Dedifferentiated amniotic fluid mesenchymal stem cell (primary cell): Measurements from ENCODE around the gene TDP2.
"Not testable (repeated sequence)": the region's sequence is repeated elsewhere in the genome, so short reads cannot be mapped to it uniquely, and the experiment has no call there.

Source experiments
- DNase-seq: peaks from one replicate; pipeline ENCODE4 v3.0.0-alpha.2; 2016; ENCODE audit errors: extremely low spot score

The TDP2 gene, protein sequence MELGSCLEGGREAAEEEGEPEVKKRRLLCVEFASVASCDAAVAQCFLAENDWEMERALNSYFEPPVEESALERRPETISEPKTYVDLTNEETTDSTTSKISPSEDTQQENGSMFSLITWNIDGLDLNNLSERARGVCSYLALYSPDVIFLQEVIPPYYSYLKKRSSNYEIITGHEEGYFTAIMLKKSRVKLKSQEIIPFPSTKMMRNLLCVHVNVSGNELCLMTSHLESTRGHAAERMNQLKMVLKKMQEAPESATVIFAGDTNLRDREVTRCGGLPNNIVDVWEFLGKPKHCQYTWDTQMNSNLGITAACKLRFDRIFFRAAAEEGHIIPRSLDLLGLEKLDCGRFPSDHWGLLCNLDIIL

DNA sequence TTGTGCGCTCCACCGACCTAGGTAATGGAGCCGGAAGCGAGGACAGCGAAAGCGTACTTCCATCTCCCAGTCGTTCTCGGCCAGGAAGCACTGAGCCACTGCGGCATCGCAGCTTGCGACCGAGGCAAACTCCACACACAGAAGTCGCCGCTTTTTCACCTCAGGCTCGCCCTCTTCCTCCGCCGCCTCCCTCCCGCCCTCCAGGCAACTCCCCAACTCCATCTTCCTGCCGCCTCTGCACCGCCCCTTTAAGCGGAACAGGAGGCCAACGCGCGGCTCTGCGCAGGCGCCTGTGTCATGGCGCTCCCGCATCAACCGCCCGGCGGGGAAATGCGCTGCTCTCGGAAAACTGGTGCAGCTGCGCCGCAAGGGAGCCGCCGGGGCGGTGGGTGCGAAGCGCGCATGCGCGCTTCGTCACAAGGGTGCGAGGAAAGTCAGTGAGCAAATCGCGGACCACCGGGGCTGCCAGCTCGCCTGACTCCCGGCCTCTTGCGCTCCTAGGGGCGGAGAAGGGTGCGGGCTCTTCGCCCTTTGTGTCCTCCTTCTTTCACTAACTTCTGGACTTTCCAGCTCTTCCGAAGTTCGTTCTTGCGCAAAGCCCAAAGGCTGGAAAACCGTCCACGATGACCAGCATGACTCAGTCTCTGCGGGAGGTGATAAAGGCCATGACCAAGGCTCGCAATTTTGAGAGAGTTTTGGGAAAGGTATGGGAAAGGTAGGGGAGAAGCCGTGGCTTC is at the start of gene TDP2, which contains the start of gene ACOT13:
Gene TDP2, minus strand, starts transcription at position 259 of the 737 bp plus-strand sequence. Its CDS starts 37 bp downstream, at position 222.
Gene ACOT13, plus strand, starts transcription at position 437 of the 737 bp plus-strand sequence. Its CDS starts 187 bp downstream, at position 624.
- peak; percentile 92 for DNase-seq

DNA sequence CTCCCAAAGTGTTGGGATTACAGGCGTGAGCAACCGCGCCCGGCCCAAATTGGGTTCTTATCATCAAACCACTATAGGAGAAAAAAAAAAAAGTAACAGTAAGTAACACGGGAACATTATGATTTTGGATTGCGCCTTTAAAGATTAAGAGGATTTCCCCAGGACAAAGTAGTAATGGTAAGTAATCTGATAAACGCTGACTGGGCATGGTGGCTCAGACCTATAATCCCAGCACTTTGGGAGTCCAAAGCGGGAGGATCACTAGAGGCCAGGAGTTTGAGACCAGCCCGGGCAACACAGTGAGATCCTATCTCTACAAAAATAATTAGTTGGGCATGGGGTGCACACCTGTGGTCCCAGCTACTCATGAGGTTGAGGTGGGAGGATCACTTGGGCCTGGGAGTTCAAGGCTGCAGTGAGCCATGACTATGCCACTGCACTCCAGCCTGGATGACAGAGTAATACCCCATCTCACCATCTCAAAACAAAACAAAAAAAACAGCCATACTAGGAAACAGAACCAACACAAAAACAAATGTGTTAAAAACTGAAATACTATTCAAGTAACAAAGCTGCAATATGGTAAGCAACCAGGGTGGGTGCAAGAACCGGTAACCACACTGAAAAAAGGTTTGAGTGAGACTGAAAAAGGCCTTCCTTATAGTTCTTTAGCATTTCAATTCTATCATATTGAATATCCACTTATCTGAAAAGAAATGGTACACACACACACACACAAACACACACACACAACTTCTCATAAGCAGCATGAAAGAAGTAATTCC is 44.0 kb upstream of the TDP2 start:
- DNase-seq, result no peak

DNA sequence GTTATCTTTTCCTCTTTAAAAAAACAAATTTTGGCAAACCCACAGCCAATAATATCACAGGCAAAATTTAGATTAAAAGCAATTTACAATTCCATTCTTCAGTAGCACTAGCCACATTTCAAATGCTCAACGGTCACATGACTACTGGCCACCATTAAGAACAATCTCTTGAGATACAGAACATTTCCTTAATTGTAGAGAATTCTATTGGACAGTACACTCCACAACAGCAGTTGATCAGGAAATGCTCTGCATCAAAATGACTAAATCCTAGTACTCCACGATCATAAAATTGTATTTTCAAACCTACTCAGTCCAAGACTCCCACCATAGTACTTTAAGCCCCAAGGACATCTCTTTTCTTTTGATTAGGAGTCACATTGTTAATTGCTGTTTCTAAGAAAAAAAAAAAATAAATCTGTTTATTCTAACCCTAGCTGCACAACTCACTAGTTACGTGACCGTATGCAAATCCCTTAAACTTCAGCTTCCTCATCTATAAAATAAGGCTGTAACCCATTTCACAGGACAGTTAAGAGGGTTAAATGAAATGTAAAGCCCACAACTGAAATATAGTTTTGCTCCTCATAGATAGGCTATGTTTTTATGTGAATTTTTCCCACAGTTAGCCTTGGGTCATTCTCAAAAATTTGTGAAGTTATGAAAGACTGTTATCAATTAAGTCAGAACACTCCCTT is 42.5 kb upstream of the TDP2 start:
- no peak for DNase-seq

DNA sequence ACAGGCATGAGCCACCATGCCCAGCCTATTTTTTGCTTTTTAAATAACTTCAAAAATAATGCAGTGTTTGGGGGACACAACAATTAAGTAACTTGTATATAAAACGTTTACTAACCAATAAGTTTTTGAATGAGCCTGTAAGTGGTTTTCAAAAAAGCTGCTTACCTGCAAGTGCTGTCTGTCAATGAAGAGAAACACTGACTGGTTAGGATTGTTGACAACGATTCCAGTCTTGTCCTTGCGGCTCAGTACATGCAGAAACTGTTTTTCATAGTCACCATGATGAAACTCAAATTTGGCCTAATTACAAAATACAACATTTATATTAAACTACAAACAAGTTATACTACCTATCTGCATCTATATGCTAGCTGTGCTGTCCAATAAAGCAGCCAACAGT is 41.9 kb upstream of the TDP2 start:
- no peak for DNase-seq

DNA sequence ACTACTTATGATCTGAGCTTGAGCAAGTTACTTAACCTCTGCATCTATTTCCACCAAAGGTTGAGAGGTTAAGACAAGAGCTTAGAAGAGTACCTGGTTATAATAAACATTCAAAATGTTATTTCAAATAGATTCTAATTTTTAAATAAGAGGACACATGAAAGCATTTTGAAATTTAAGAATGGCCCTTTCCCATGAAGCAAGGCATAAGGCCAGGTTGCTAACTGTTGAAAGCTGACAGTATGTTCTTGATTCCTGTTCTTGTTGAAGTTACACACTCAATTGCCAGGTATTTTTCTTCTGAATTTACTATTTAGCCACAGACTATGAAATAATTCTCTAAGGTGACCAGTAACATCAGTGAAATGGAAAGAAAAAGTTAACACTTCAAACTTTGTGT is 37.8 kb upstream of the TDP2 start:
- no peak for DNase-seq

DNA sequence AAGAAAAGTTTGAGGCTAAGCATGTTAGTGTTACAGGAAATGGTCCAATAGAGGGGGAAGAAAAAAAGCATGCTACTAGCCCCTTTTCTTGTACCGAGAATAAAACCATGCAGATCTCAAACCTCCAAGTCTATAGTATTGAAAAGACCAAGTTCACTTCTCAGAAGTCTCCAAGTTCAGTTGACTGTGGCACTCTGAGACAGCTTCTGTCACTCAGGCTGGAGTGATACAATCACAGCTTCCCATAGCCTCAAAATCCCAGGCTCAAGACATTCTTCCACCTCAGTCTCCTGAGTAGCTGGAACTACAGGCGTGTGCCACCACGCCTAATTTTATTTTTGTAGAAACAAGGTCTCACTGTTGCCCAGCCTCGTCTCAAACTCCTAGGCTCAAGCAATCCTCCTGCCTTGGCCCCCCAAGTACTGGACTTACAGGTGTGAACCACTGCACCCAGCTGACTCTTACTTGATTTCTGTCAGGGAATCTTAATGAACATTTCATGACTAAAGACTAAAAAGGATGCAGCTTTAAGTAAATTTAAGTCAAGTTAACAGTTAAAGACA is 36.1 kb upstream of the TDP2 start:
- no peak for DNase-seq

DNA sequence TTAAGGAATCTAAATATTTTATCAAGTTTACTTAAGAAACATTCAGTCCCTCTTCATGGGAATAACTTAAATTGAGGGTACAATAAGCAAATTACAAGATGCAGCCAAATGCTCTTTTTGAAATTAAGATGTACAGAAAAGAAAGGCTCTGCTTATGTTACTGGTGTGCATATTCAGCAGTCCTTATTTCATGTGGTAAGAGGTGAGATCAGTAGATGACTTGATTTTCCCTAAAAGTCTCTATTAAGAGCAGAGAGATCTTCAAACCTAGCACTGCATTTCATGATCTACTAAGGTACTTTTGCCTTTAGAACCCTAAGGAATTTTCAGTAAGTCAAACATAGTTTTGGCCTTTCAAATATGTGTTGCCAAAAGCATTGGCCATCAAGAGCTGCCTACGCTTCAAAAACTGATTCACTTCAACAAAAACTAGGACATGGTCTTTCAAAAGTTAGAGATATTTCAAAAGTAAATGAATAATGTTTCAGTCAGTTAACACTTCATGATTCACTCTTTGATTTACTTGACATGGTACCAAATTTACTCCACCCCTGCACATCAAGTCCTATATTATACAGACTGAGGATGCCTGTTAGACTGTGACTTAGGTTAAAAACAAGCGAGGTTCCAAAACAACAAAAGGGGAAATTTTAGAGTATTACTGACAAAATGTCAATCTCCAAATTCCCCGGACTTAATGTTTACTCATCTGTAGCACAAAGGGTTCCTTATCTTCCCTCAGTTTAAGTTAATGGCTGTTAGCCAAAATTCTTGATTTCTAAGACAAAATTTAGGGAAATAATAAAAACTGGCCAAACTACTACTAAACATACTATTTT is 33.0 kb upstream of the TDP2 start:
- no peak for DNase-seq

DNA sequence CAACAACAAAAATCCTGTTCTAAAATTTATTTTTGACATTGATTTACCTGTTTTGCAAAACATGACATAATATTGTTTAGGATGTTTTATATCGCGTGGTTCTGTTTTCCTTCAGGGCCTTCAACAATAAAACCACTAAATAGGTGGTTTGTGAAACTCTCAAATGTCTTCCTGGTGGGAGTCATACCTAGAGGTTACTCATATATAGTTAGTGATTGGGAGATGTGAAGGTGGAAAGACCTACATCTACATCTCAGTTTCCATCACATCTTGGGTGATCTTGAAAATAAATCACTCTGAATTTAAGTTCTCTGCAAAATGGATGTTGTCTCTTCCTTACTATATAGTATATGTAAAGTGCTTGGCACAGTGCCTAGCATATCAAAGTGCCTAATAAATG is 29.4 kb upstream of the TDP2 start:
- no peak for DNase-seq

DNA sequence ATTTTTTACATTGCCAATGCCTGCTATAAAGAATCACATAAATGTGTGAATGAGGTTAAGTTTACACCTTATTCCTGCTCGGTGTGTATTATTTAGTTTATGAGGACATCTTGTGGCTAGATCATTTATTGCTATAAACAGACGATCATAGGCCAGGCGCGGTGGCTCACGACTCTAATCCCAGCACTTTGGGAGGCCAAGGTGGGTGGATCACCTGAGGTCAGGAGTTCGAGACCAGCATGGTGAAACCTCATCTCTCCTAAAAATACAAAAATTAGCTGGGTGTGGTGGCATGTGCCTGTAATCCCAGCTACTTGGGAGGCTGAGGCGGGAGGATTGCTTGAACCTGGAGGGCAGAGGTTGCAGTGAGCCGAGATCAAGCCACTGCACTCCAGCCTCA is 28.9 kb upstream of the TDP2 start:
- DNase-seq, result not testable (repeated sequence)

DNA sequence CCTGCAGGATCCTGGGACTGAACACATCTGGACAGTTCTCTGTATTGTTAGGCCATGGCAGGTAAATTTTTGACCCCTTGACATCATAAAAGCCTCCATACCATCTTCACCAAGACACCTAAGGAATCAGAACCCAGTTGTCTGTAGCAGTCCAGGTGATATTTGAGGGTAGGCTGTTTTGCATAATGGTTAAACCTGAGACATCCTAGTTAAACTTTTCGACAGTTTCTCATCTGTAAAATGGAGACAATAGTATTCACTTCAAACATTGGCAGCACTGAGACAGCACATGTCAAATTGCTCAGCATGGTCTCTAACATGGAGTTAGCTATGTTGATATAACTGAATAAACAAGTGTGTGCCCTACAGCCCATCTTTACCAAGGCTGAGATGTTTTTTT is 27.5 kb upstream of the TDP2 start:
- DNase-seq, result no peak

DNA sequence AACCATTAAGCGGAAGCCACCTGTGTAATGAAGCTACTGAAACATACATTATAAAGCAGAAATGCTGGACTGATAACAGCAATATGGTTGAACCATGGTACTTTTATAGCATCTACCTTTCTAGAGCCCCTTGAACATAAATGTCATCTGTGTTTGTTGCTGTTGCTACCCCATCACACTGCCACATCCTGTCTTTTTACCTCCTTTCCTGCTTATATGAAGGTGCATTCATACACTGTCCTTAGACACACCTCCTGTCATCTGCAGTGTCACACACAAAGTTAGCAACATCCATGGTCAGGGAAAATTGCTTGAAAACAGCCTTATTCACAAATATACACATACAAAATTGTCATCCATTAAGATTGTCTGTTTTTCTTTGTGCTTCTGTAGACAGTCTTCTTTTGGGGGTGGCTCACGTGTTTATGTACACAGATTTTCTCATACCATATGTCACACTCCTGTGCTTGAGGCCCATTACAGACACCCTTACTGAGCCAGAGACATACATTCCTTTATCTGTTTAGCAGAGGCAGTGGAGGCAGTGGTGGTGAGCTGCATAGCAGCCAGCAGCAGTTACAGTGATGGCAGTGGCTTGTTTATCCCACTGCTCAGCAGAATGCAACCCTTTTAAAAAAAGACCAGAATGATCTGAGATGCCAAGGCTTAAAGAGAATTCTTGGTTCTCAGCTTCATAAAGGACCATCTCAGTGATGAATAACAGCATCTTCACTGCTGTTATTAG is 26.3 kb upstream of the TDP2 start:
- no peak for DNase-seq

DNA sequence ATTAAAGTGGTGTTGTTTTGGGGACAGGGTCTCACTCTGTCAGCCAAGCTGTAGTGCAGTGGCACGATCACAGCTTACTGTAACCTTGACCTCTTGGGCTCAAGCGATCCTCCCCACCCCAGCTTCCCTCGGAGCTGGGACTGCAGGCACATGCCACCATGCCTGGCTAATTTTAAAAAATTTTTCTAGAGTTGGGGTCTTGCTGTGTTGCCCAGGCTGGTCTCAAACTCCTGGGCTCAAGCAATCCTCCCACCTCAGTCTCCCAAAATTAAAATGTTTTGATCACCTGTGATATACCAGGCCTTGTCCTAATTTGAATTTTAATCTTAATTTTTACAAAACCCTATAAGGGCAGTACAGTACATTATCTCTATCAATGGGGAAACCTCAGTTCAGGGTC is 25.7 kb upstream of the TDP2 start:
- no peak for DNase-seq

DNA sequence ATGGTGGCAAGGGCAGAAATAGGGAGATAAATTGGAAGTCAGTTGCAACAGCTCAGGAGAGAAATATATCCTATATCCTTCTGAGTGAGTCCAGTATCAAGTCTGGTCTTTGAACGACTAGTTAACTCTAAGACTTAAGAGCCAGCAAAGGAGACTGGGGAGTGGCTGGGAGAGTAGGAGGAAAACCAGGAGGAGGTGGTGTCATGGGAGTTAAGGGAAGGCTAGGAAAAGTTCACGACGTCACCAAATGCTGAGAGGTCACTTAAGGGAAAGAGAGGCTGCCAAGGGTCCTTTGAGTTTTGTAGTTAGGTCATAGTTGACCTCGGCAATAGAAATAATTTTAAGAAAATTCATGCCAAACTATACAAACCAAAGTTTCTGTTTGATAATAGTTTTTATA is 25.3 kb upstream of the TDP2 start:
- DNase-seq, result no peak

DNA sequence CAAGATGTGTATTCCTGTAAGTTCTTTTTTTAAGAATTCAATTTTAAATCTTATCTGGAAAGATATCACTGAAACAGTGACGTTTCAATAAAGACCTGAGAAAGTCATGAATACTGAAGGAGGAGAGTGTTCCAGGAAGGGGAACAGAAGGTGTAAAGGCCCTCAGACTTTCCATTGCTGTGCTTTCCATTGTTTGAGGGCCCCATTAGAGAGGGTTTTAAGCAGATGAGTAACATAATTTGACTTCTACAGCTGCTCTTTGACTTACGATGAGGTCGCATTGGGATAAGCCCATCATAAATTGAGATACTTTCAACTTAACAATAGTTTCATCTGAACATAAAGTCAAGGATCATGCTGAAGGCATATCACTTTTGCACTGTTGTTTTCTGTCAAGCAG is 24.9 kb upstream of the TDP2 start:
- no peak for DNase-seq

DNA sequence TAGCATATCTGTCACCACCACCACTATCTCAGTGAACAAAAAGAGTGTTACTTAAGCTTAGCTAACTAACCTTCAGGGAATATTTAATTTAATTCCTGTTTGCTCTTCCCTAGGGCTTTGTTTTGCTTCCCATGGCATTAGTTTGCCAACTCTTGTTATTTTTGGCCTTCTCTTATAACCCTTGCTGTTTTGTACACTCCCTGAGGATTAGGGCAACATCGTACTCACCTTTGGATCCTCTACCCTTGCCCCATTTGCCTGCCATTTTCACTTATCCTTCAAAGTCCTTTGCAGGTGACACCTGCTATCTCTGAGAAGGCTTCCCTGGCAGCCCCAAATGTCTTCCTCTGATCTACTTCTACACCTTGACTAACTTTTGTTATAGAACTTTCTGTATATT is 23.9 kb upstream of the TDP2 start:
- no peak for DNase-seq

DNA sequence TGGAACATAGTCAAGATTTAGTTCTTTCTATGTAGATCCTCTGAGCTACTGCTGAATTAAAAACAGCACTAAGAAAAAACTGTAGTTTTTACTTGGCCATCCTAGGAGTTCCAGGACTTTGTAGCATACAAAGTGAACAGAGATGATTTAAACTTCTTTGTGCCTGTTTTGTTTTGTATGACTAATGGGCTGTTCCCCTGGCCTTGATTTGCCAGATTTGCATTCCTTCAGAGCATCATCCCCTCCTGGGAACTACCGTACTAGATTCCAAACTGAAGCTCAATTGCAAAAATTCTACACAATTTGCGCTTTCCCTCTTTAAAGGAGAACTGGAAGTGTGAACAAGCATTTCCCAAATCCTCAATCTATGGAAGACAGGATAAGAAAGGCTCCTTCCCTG is 23.3 kb upstream of the TDP2 start:
- DNase-seq, result peak; percentile 33

DNA sequence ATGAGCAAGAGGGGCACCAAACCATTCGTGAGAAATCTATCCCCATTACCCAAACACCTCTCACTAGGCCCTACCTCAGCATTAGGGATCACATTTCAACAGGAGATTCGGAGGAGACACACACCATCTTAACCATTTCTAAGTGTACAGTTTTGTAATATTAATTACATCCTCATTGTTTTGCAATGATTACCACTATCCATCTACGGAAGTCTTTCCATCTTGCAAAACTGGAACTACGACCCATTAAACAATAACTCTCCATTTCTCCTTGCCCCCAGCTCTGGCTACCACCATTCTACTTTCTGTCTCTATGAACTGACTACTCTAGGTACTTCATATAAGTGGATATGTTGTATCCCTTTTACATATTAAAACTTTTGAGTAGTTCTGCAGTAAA is 20.2 kb upstream of the TDP2 start:
- no peak for DNase-seq

DNA sequence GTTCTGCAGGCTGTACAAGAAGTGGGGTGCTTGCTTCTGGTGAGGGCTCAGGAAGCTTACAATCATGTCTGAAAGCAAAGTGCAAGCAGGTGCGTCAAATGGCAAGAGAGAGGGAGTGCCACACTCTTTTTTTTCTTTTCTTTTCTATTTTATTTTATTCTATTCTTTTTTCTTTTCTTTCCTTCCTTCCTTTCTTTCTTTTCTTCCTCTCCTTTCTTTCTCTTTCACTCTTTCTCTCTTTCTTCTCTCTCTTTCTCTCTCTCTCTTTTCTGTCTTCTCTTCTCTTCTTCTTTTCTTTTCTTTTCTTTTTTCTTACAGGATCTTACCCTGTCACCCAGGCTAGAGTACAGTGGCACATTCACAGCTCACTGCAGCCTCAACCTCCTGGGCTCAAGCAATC is 19.7 kb upstream of the TDP2 start:
- no peak for DNase-seq

DNA sequence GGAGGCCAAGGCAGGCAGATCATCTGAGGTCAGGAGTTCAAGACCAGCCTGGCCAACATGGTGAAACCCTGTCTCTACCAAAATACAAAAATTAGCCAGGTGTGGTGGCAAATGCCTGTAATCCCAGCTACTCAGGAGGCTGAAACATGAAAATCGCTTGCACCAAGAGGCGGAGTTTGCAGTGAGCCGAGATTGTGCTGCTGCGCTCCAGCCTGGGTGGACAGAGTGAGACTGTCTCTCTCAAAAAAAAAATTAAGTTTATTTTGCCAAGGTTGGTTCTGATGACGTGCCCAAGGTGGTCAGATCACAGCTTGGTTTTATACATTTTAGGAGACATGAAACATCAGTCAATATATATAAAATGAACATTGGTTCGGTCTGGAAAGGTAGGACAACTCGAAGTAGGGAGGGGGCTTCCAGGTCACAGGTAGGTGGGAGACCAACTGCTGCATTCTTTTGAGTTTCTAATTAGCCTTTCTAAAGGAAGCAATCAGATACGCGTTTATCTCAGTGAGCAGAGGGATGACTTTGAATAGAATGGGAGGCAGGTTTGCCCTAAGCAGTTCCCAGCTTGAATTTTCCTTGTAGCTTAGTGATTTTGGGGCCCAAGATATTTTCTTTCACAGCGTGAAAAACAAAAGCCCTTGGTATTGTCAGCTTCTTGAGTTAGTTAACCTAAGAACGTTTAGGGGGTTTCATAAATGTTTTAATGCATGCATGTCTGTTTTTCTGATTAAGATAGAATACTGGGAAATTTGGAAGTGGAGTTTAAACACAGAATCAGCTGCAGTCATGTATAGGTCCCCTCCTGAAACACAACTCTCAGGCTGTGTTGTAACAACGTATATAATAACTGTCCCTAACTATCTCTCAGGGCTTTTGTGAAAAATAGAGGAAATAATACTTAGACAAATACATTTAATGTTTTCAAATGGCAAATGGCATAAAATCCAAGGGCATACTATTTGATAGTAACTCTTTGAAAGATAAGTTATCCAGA is 16.9 kb upstream of the TDP2 start:
- no peak for DNase-seq
